GM19452 (cell line): ENCODE measurements around the gene WNT9A.

Experiments used
- ATAC-seq: cut with Tn5 transposase; IDR thresholded peaks from one replicate; pipeline ENCODE4 v1.9.1; 2021; ENCODE audit not compliant: unreplicated experiment

The WNT9A gene

GRCh38 chr1:227898502-227899140, 49.1 kb downstream of the WNT9A start:
- no peak for ATAC-seq

GRCh38 chr1:227897704-227898438, 49.9 kb downstream of the WNT9A start:
- no peak for ATAC-seq

DNA sequence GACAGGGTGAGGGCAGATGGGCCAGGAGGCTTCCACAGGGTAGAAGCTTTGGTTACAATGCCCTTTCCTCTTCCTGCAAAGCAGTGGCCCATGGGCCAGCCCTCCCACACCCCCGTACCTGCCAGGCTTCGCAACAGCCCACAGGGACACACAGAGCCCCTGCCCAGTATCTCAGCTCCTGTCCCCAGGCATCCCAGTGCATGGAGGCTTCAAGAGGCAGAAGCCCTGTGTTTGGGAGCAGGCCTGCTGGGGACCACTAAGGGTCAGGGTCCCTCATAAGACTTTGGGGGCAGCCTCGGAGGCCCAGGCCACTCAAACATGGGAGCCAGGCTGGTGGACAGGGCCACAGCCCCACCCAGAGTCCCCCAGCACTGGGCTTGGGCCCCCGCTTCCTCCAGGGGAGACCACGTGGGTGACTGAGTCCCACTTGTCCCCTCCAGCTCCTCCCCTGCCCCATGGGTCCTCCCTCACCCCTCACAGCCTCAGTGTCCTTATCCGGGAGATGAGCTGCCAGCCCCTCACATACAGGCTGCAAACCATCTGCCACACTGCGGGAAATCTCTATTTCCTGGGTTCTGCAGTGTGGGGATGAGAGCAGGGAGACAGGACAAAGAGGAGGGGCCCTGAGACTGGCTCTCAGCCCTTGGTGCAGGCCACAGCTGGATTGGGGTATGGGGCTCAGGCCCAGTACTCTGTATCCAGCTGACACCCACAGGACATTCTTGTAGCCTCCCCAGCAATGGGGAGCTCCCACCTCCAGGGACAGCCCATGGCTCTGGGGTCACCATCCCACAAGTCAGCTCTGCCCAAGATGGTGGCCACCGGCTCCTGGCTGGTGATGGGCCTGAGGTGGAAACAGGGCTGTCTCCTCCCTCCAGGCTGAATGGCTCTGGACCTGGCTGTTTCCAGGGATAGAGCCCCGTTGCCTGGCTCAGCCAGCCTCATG, 50.7 kb downstream of the WNT9A start:
- no peak for ATAC-seq

DNA sequence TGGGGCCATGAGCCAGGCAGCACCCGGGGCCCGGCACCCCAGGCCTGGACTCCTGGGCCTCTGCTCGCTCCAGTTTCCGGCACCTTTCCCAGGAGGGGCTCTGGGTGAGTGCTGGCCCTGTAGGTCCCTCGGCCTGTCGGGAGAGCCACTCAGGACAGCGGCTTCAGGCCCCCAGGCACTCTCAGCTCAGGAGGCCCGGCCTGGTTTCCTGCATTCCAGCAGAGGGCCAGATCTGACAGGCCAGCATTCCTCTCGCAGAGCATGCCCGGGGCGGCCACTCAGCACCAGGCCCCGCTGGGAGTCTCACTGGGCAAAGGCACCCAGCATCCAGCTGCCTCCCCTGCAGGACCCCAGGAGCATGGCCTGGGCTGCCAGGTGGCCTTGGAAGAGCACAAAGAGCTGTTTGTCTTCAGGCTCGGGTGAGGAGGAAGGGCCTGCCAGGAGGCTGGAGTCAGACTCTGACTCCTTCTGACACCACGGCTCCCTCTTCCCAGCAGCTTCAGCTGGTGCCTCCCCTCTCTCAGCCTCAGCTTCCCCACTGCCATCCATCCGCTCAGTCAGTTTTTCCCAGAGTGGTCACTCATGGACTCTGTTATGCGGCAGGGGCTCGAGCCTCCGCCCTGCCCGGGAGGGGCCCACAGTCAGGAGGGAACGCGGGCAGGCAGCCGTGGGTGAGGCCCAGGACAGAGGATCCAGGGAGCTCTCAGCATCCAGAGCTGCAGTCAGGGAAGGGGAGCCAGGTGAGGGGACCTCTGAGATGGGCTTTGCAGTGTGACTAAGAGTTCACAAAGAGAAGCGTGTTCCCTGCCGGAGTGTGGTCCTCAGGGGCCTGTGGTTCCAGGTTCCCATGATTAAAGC, 51.7 kb downstream of the WNT9A start:
- ATAC-seq = no peak

GRCh38 chr1:227894831-227895451, 52.8 kb downstream of the WNT9A start:
- ATAC-seq = no peak

DNA sequence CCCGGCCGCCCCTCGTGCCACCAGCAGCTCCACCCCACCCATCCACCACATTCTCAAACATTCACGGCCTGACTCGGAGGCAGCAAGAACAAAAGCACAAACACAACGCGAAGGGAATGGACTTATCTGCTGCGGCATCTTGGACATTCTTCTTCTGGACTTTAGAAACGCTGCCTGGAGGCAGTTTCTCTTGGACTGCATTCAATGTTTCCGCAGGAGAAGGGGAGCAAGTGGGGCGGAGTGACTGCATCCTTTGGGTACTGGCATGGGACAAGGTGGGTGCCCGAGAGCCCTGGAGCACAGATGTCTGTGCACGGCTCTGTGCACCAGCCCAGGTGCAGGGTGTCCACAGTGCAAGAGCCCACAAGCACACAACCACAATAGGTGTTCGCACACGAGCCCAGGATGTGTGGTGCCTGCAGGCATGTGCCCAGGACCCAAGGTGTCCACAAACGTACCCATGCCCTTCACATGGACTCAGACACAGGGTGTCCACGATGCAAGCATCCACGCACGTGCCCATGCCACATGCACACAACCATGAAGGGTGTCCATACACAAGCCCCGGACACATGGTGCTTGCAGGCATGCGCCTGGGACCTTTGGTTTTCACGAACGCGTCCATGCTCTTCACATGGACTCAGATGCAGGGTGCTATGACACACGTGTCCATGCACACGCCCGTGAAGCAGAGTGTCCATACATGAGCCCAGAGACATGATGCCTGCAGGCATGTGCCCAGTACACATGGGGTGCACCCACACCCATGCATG, 53.6 kb downstream of the WNT9A start:
- ATAC-seq = no peak

GRCh38 chr1:227893300-227893948, 54.3 kb downstream of the WNT9A start:
- no peak for ATAC-seq

- ATAC-seq = no peak
Measured at GRCh38 chr1:227892489-227893299, 55.0 kb downstream of the WNT9A start.

DNA sequence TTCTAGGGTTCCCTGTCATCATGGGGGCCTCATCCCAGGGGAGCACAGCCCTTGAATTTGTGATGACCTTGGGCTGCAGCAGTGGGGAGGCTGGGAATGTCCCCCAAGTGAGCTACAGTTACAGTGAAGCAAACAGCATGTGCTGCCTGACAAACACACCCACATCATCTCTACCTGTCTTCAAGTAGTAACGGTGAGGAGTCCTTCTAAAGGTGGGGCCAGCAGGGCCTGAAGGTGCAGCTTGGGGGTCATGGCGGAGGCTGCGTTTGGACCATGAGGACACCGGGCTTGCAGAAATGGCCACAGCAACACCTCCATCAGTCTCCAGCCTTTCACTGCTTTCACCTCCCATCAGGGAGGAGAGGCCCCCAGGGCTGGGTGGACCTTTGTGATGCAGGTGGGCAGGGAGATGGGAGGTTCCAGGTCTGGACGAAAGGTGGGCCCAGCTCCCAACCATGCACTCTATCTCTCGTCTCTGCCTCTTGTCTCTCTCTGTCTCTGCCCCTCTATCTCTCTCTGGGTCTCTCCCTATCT, 55.7 kb downstream of the WNT9A start:
- no peak for ATAC-seq

DNA sequence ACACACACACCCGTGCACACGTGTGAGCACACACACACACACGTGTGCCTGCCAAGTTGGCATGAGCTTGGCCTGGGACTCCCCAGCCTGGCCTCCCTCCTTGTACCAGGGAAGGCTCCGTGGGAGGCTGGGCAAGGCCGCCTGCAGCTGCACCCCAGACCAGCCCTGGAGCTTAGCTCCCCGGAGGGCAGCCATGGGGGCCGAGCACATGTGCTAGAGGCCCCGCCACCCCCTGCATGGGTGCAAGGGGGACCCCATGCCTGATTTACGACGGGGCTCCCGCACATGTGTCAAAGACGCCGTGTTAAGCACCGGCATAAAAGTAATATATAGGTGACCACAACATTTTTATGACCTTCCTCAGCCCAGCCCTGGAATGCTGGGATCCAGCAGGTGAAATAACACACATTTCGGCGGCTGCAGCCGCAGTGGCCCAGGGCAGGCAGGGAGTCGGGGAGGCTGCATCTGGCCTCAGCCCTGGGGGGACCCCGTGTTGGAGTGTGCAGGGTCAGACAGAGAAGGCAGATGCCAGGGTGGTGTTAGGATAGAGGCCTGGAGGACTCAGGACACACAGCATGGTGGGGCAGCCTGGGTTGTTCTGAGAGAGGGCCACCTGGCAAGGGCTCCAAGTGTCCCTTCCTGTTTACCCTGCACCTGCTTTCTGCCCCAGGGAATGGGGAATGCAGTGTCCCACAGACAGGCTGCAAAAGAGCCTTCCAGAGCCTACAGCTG, 56.3 kb downstream of the WNT9A start:
- ATAC-seq = no peak

- no peak for ATAC-seq
Measured at GRCh38 chr1:227890451-227891222, 57.1 kb downstream of the WNT9A start.

DNA sequence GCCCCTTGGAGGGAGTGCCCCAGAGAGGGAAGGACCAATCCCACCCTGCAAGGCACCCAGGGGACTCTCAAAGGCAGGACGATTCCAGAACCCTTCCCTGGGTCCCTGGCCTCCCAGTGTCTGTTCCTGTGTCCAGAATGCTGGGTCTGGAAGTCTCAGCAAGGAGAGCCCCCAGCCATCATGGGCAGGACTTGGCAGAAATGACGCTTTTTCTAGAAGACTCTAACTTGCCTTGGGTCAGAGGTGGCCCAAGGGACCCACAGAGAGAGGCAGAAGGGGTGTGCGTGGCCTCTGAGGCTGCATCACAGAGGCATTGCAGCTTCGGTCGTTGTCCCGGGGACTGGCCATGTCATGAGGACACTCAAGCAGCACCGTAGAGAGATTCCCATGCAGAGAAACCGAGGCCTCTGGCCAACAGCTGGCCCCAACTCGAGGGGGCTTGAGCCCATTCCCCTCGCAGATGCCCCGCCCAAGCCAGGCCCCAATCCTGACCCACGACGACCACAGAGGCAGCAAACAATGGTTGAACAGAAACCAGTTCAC, 57.8 kb downstream of the WNT9A start:
- ATAC-seq = no peak

GRCh38 chr1:227889047-227889862, 58.5 kb downstream of the WNT9A start:
- no peak for ATAC-seq

GRCh38 chr1:227888404-227889046, 59.2 kb downstream of the WNT9A start:
- no peak for ATAC-seq
